GM18907 (cell line): ENCODE data around the gene UGT2B15.
"Not testable (repeated sequence)": the region's sequence is repeated elsewhere in the genome, so short reads cannot be mapped to it uniquely, and the experiment has no call there.

ENCODE experiments used
- ATAC-seq: cut with Tn5 transposase; IDR thresholded peaks from one replicate; pipeline ENCODE4 v1.9.1; 2021; ENCODE audit warnings: mild to moderate bottlenecking, moderate library complexity; ENCODE audit not compliant: unreplicated experiment

The UGT2B15 gene

GRCh38 chr4:68670479-68670939, at the start of gene UGT2B15:
UGT2B15 (minus strand) TSS chr4:68670652; CDS start chr4:68670618, 34 bp downstream.
- not testable (repeated sequence) for ATAC-seq

- ATAC-seq: peak; percentile 17
These were observed 48.6 kb upstream of the UGT2B15 start for GRCh38 chr4:68719075-68719473.

- ATAC-seq: peak; percentile 74
These were observed 48.1 kb upstream of the UGT2B15 start for GRCh38 chr4:68718447-68719074.

GRCh38 chr4:68717999-68718398, 47.5 kb upstream of the UGT2B15 start:
- ATAC-seq: peak; percentile 87

GRCh38 chr4:68714400-68714799, 43.9 kb upstream of the UGT2B15 start:
- ATAC-seq: no peak

- ATAC-seq: no peak
These were observed 41.8 kb upstream of the UGT2B15 start for GRCh38 chr4:68712207-68712606.

GRCh38 chr4:68708566-68708965, 38.1 kb upstream of the UGT2B15 start:
- no peak for ATAC-seq

- ATAC-seq: not testable (repeated sequence)
These were observed 32.7 kb upstream of the UGT2B15 start for GRCh38 chr4:68703168-68703567.

GRCh38 chr4:68700152-68700551, 29.7 kb upstream of the UGT2B15 start:
- no peak for ATAC-seq

GRCh38 chr4:68693325-68694075, 23.0 kb upstream of the UGT2B15 start:
- ATAC-seq: no peak

GRCh38 chr4:68691186-68691585, 20.7 kb upstream of the UGT2B15 start:
- no peak for ATAC-seq

GRCh38 chr4:68683034-68683433, 12.6 kb upstream of the UGT2B15 start:
- ATAC-seq: no peak

- not testable (repeated sequence) for ATAC-seq
These were observed 10.8 kb upstream of the UGT2B15 start for GRCh38 chr4:68681298-68681697.

- ATAC-seq: no peak
These were observed 2.7 kb upstream of the UGT2B15 start for GRCh38 chr4:68673143-68673542.

- not testable (repeated sequence) for ATAC-seq
These were observed 765 bp upstream of the UGT2B15 start for GRCh38 chr4:68671217-68671616.

GRCh38 chr4:68668537-68669163, 1.8 kb downstream of the UGT2B15 start:
- not testable (repeated sequence) for ATAC-seq

- ATAC-seq: not testable (repeated sequence)
These were observed 2.9 kb downstream of the UGT2B15 start for GRCh38 chr4:68667551-68667950.

- not testable (repeated sequence) for ATAC-seq
These were observed 5.7 kb downstream of the UGT2B15 start for GRCh38 chr4:68664721-68665120.

- not testable (repeated sequence) for ATAC-seq
These were observed 7.4 kb downstream of the UGT2B15 start for GRCh38 chr4:68662836-68663574.

GRCh38 chr4:68658672-68659071, 11.8 kb downstream of the UGT2B15 start:
- peak; percentile 22 for ATAC-seq

GRCh38 chr4:68657022-68657594, 13.3 kb downstream of the UGT2B15 start:
- ATAC-seq: peak; percentile 84
